HEK293T (cell line): Measurements from ENCODE around the gene SLAMF7.

ENCODE experiments used
- BHLHE40 ChIP-seq: fragments of 450-650 bp; IDR thresholded peaks from 2 replicates; pipeline ENCODE4 v1.6.1; 2016; ENCODE audit warnings: mild to moderate bottlenecking, moderate library complexity, borderline replicate concordance
- FOXK2 ChIP-seq: fragments of 450-650 bp; IDR thresholded peaks from 2 replicates; pipeline ENCODE4 v1.6.1; 2016; ENCODE audit warnings: mild to moderate bottlenecking
- HDGF ChIP-seq: fragments of 450-650 bp; IDR thresholded peaks from 2 replicates; pipeline ENCODE4 v1.6.1; 2017; ENCODE audit warnings: antibody characterized with exemption, borderline replicate concordance
- NFRKB ChIP-seq: fragments of 450-650 bp; IDR thresholded peaks from 2 replicates; pipeline ENCODE4 v1.6.1; 2016; ENCODE audit warnings: mild to moderate bottlenecking, moderate library complexity
- SP1 ChIP-seq: fragments of 450-650 bp; IDR thresholded peaks from 2 replicates; pipeline ENCODE4 v1.6.1; 2017
- SUZ12 ChIP-seq: fragments of 450-650 bp; IDR thresholded peaks from 2 replicates; pipeline ENCODE4 v1.6.1; 2016; ENCODE audit warnings: mild to moderate bottlenecking
- ZNF384 ChIP-seq: fragments of 450-650 bp; IDR thresholded peaks from 2 replicates; pipeline ENCODE4 v1.6.1; 2016

DNA sequence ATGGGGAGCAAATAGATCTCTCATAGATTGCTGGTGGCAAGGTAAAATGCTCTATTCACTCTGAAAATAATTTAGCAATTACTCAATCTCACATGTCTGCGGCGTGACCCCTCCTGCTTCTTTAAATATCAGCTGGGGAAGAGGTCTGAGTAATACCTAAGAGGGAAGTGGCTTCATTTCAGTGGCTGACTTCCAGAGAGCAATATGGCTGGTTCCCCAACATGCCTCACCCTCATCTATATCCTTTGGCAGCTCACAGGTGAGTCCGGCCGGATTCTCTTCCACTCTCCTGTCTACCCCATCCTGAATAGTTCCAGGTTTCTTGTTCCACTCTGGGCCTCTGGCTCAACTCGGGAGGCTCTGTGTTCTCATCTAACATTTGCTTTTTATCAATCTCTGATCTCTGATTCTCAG, at the start of gene SLAMF7:
- no peak for TF ChIP-seq BHLHE40
- TF ChIP-seq FOXK2: no peak
- no peak for TF ChIP-seq SP1
- TF ChIP-seq NFRKB: no peak
- no peak for TF ChIP-seq ZNF384
- no peak for TF ChIP-seq SUZ12
- TF ChIP-seq HDGF: no peak
